A549 (cell line): ENCODE measurements around the gene AGPAT2. TPM values are rescaled to one million over a fixed set of nuclear protein-coding genes. Genes with fewer than 3 reads are reported as not detected.

ENCODE experiments used
- ATAC-seq, 2 experiments: fragments of 200-7000 bp in 1 of 2; fragments of >200 bp in 1 of 2; cut with Nextera tagmentation in 1 of 2; cut with Tn5 transposase in 1 of 2; 3 replicates each; pipeline versions ENCODE4 v1.8.0 to v1.9.1; 2018 to 2020; ENCODE audit warnings: mild to moderate bottlenecking in 1 of 2, moderate library complexity in 1 of 2
- CTCF ChIA-PET: fragments of 300-600 bp; sonication (Branson Sonifier 250); formaldehyde crosslinking; extraction: SDS; loops from one replicate; lab custom pipeline; 2021; ENCODE audit warnings: antibody characterized with exemption, inconsistent platforms; lab: Yijun Ruan, JAX
- POLR2A ChIA-PET: fragments of 350-600 bp; formaldehyde crosslinking; extraction: SDS; loops from one replicate; lab custom pipeline; 2021; ENCODE audit warnings: antibody characterized with exemption, inconsistent platforms; lab: Yijun Ruan, JAX
- DNase-seq, 2 experiments: peaks; one replicate each; pipeline versions ENCODE4 v3.0.0 to v3.0.0-alpha.2; 2011 to 2016; ENCODE audit warnings: low read depth in 1 of 2, low spot score in 1 of 2
- FAIRE-seq: peaks from 2 replicates; lab custom pipeline; 2011; peaks lifted over from hg19 to GRCh38; lab: Jason Lieb, UNC
- H3K27ac ChIP-seq, 2 experiments: fragments of >200 bp; sonication (Bioruptor Twin); formaldehyde crosslinking; 3 replicates each; pipeline ENCODE4 v1.5.1; 2016 to 2017
- H3K4me1 ChIP-seq: fragments of >200 bp; sonication (Bioruptor Twin); formaldehyde crosslinking; 3 replicates; pipeline ENCODE4 v1.6.1; 2016
- H3K4me2 ChIP-seq: fragments of >200 bp; sonication (Bioruptor Twin); formaldehyde crosslinking; 3 replicates; pipeline ENCODE4 v1.6.1; 2016
- H3K4me3 ChIP-seq: fragments of >200 bp; sonication (Bioruptor Twin); formaldehyde crosslinking; 3 replicates; pipeline ENCODE4 v1.5.1; 2016
- H3K9me3 ChIP-seq: fragments of >200 bp; sonication (Bioruptor Twin); formaldehyde crosslinking; 3 replicates; pipeline ENCODE4 v1.6.1; 2016
- CBX2 ChIP-seq: fragments of 200-600 bp; sonication (generic); IDR thresholded peaks from 2 replicates; pipeline ENCODE4 v1.6.1; 2016; ENCODE audit warnings: low read depth, mild to moderate bottlenecking, borderline replicate concordance
- EHMT2 ChIP-seq: fragments of 200-600 bp; sonication (generic); IDR thresholded peaks from 2 replicates; pipeline ENCODE4 v1.6.1; 2016; ENCODE audit warnings: antibody characterized with exemption, low read depth, mild to moderate bottlenecking, moderate library complexity
- GATA3 ChIP-seq: IDR thresholded peaks from 2 replicates; pipeline ENCODE4 v1.6.1; 2012; ENCODE audit warnings: borderline replicate concordance
- HOXB13 ChIP-seq: fragments of 250-450 bp; sonication (Bioruptor Pico); IDR thresholded peaks from 2 replicates; pipeline ENCODE4 v1.5.0; 2020; ENCODE audit warnings: low read depth, mild to moderate bottlenecking, moderate library complexity
- JUN ChIP-seq, 2 experiments: fragments of >200 bp; sonication (Bioruptor Twin); formaldehyde crosslinking; IDR thresholded peaks; 2 replicates in 1 of 2; 3 replicates in 1 of 2; pipeline ENCODE4 v1.6.1; 2016 to 2017
- NFE2L2 ChIP-seq: fragments of 150-350 bp; conservative IDR thresholded peaks from 2 replicates; pipeline ENCODE4 v1.6.1; 2014; ENCODE audit warnings: low read length
- RAD21 ChIP-seq, 2 experiments: fragments of >200 bp in 1 of 2; sonication (Bioruptor Twin) in 1 of 2; formaldehyde crosslinking in 1 of 2; IDR thresholded peaks in 1 of 2; conservative IDR thresholded peaks in 1 of 2; 2 replicates in 1 of 2; 3 replicates in 1 of 2; pipeline ENCODE4 v1.6.1; 2012 to 2018; ENCODE audit warnings: inconsistent platforms in 1 of 2
- RNF2 ChIP-seq: fragments of 200-600 bp; sonication (generic); IDR thresholded peaks from 2 replicates; pipeline ENCODE4 v1.6.1; 2016; ENCODE audit warnings: low read depth, mild to moderate bottlenecking, antibody characterized with exemption, moderate library complexity, borderline replicate concordance
- whole genome bisulfite sequencing: methylation state at CpG from one replicate; pipeline ENCODE4 v1.1.6; 2017; ENCODE audit errors: missing lambda C conversion rate; 5-methylcytosine and 5-hydroxymethylcytosine counted together
- polyA plus RNA-seq, 4 experiments: library from polyadenylated mRNA; depleted of rRNA in 3 of 4; stranded (reverse); fragments of >200 nt; fragmentation: RNase III in 1 of 4; extraction: RNeasy Plus Mini Kit Qiagen cat#74134 plus additional on column Dnase treatment in 1 of 4; gene quantifications; 2 replicates in 3 of 4; 3 replicates in 1 of 4; pipeline ENCODE4 v1.2.3, GENCODE V29; 2011 to 2017
- TF ChIP-seq, protein P1 (sequence below): IDR thresholded peaks from 2 replicates; pipeline ENCODE4 v1.6.1; 2012
- TF ChIP-seq, protein P2 (sequence below): IDR thresholded peaks from 2 replicates; pipeline ENCODE4 v1.6.1; 2012; ENCODE audit warnings: low read depth, borderline replicate concordance
- TF ChIP-seq, protein P3 (sequence below): fragments of 150-350 bp; IDR thresholded peaks from 2 replicates; pipeline ENCODE4 v1.6.1; 2014; ENCODE audit warnings: low read depth, mild to moderate bottlenecking, low read length
- TF ChIP-seq, protein P4 (sequence below): IDR thresholded peaks from 2 replicates; pipeline ENCODE4 v1.6.1; 2012
- TF ChIP-seq, protein P5 (sequence below): fragments of 200-600 bp; sonication (generic); IDR thresholded peaks from 2 replicates; pipeline ENCODE4 v1.6.1; 2016; ENCODE audit warnings: antibody characterized with exemption, mild to moderate bottlenecking, moderate library complexity

The AGPAT2 gene
- polyA plus RNA-seq, 2 of the 4 experiments (the other 2 are of a cell fraction): 32.3 to 49.5 TPM

DNA sequence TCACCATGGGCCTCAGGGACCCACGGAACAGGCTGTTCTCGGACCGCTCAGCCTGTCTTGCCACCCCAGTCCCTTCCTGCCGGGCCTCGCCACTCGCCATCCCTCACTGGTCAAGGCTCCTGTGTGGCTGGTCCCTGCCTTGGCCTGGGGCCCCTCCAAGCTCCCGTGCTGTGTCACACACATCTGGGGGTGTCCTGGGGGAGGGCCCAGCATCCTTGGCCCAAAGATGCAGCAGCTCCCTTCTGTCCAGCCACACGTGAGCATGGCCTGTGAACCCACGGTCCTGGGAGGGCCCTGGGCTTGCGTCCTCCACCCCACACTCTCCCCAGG lies 25.0 kb downstream of the AGPAT2 start:
- DNase-seq (no peak), FAIRE-seq (no peak), ATAC-seq (no peak)
- Histone ChIP-seq H3K4me2 (no peak overlapping the region), H3K9me3 (no peaks in the 10 kb centered on the region), H3K4me3 (no peak overlapping the region), H3K4me1 (peaks cover 12% of the 10 kb centered on the region; the same call in 2 of the 3 replicates), H3K27ac (no peak overlapping the region)
- 90% methylated on average over 9 of the region's 10 CpGs for WGBS
- TF ChIP-seq, protein P1, sequence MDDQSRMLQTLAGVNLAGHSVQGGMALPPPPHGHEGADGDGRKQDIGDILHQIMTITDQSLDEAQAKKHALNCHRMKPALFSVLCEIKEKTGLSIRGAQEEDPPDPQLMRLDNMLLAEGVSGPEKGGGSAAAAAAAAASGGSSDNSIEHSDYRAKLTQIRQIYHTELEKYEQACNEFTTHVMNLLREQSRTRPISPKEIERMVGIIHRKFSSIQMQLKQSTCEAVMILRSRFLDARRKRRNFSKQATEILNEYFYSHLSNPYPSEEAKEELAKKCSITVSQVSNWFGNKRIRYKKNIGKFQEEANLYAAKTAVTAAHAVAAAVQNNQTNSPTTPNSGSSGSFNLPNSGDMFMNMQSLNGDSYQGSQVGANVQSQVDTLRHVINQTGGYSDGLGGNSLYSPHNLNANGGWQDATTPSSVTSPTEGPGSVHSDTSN: no peak
- ChIA-PET POLR2A (no interaction called here), CTCF (interaction anchor here (0.7 to 3.6 kb wide), 8 partner anchors 10 to 177 kb away, joined by 3 to 26 read pairs (median 4); no protein-coding TSS in a partner anchor)

DNA sequence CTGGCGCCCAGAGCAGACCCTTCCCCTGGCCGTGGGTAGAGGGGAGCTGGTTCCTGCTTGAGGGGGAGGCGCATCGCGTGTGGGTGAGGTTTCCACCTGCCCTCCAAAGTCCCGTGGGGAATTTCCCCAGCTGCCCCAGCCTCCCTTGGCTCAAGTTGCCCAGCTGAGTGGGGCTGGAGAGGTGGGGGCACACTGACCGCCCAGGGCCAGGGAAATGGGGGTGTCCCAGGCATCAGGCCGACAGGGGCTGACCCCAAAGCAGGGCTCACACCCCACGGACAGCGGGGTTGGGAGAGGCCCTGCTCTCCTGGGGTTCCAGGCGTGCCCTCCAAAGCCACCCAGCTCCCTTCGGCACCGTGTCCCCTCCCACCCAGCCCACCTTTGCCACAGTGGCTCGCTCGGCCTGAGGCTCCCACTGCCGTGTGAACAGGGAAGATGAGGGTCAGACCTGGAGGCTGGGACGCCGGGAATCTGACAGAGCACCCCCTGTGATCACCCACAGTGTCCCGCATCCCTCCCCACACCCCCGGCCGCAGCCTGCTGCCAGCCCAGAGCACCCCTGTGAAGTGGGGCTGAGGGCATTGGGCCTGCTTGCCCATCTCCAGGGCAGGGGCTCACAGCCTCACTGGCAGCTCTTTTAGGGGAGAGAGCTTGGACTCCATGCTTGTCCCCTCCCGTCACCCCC lies 25.5 kb downstream of the AGPAT2 start:
- CTCF ChIA-PET: interaction anchor here (0.5 to 3.6 kb wide), 11 partner anchors 10 to 176 kb away, joined by 3 to 26 read pairs (median 4); no protein-coding TSS in a partner anchor
- Histone ChIP-seq H3K4me1 (peaks cover 10% of the 10 kb centered on the region; the same call in 2 of the 3 replicates), H3K27ac (no peak overlapping the region), H3K4me2 (no peak overlapping the region), H3K4me3 (no peak overlapping the region), H3K9me3 (no peaks in the 10 kb centered on the region)
- DNase-seq (no peak), ATAC-seq (no peak), FAIRE-seq (no peak)
- WGBS: 68% methylated on average over 13 of the region's 22 CpGs
- TF ChIP-seq CBX2 (no peak), JUN (IDR thresholded peaks at IDR 0.05) (no peak), GATA3 (no peak), RNF2 (no peak), EHMT2 (no peak), RAD21 (conservative IDR thresholded peaks at IDR 0.05 in 1 of 2, IDR thresholded peaks at IDR 0.05 in 1 of 2) (no peak), NFE2L2 (no peak), HOXB13 (no peak)
- TF ChIP-seq, protein P2, sequence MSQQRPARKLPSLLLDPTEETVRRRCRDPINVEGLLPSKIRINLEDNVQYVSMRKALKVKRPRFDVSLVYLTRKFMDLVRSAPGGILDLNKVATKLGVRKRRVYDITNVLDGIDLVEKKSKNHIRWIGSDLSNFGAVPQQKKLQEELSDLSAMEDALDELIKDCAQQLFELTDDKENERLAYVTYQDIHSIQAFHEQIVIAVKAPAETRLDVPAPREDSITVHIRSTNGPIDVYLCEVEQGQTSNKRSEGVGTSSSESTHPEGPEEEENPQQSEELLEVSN: no peak
- TF ChIP-seq, protein P3, sequence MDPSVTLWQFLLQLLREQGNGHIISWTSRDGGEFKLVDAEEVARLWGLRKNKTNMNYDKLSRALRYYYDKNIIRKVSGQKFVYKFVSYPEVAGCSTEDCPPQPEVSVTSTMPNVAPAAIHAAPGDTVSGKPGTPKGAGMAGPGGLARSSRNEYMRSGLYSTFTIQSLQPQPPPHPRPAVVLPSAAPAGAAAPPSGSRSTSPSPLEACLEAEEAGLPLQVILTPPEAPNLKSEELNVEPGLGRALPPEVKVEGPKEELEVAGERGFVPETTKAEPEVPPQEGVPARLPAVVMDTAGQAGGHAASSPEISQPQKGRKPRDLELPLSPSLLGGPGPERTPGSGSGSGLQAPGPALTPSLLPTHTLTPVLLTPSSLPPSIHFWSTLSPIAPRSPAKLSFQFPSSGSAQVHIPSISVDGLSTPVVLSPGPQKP: no peak
- TF ChIP-seq, protein P4, sequence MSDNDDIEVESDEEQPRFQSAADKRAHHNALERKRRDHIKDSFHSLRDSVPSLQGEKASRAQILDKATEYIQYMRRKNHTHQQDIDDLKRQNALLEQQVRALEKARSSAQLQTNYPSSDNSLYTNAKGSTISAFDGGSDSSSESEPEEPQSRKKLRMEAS: no peak
- TF ChIP-seq, protein P5, sequence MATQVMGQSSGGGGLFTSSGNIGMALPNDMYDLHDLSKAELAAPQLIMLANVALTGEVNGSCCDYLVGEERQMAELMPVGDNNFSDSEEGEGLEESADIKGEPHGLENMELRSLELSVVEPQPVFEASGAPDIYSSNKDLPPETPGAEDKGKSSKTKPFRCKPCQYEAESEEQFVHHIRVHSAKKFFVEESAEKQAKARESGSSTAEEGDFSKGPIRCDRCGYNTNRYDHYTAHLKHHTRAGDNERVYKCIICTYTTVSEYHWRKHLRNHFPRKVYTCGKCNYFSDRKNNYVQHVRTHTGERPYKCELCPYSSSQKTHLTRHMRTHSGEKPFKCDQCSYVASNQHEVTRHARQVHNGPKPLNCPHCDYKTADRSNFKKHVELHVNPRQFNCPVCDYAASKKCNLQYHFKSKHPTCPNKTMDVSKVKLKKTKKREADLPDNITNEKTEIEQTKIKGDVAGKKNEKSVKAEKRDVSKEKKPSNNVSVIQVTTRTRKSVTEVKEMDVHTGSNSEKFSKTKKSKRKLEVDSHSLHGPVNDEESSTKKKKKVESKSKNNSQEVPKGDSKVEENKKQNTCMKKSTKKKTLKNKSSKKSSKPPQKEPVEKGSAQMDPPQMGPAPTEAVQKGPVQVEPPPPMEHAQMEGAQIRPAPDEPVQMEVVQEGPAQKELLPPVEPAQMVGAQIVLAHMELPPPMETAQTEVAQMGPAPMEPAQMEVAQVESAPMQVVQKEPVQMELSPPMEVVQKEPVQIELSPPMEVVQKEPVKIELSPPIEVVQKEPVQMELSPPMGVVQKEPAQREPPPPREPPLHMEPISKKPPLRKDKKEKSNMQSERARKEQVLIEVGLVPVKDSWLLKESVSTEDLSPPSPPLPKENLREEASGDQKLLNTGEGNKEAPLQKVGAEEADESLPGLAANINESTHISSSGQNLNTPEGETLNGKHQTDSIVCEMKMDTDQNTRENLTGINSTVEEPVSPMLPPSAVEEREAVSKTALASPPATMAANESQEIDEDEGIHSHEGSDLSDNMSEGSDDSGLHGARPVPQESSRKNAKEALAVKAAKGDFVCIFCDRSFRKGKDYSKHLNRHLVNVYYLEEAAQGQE: no peak
- TF ChIP-seq, all 56 proteins: peak for 0
- POLR2A ChIA-PET: interaction anchor here (0.5 kb wide), 1 partner anchor 58 kb away, joined by 5 read pairs; no protein-coding TSS in a partner anchor
